MG63 (cell line): ENCODE data around the gene ACKR3. TPM values are rescaled to one million over a fixed set of nuclear protein-coding genes. Genes with fewer than 3 reads are reported as not detected.
A peak's percentile ranks its signal among the peaks of the same experiment; 100 is the strongest.

Experiments
- DNase-seq: peaks from one replicate; pipeline ENCODE4 v3.0.0-alpha.2; 2020
- H3K27me3 ChIP-seq: fragments of 250-450 bp; sonication (Bioruptor Pico); 2 replicates; pipeline ENCODE4 v1.5.1; 2020; ENCODE audit warnings: mild to moderate bottlenecking, moderate library complexity
- H3K36me3 ChIP-seq: fragments of 250-450 bp; sonication (Bioruptor Pico); 2 replicates; pipeline ENCODE4 v1.5.1; 2020; ENCODE audit warnings: mild to moderate bottlenecking, moderate library complexity
- H3K4me3 ChIP-seq: fragments of 250-450 bp; sonication (Bioruptor Pico); 2 replicates; pipeline ENCODE4 v1.5.1; 2020; ENCODE audit warnings: mild to moderate bottlenecking, moderate library complexity
- H3K9me3 ChIP-seq: fragments of 250-450 bp; sonication (Bioruptor Pico); 2 replicates; pipeline ENCODE4 v1.5.1; 2020; ENCODE audit warnings: mild to moderate bottlenecking, moderate library complexity
- total RNA-seq: library from RNA; depleted of rRNA; stranded (reverse); fragments of >200 nt; shearing (Covaris generic); gene quantifications from 2 replicates; pipeline ENCODE4 v1.2.3, GENCODE V29; 2014; ENCODE audit warnings: low replicate concordance

Gene ACKR3
- total RNA-seq, 1 experiment from 2014 or later, result 19.0 TPM

GRCh38 chr2:236607471-236608187 lies 38.0 kb downstream of the ACKR3 start:
- H3K36me3 ChIP-seq, result no peaks in the 10 kb centered on the region
- no peaks in the 10 kb centered on the region for H3K27me3 ChIP-seq
- no peak overlapping the region for H3K4me3 ChIP-seq
- peak; percentile 8 for DNase-seq
- no peaks in the 10 kb centered on the region for H3K9me3 ChIP-seq

GRCh38 chr2:236608188-236608525 lies 38.5 kb downstream of the ACKR3 start:
- Histone ChIP-seq H3K27me3 (no peaks in the 10 kb centered on the region), H3K4me3 (no peak overlapping the region), H3K9me3 (no peaks in the 10 kb centered on the region), H3K36me3 (no peaks in the 10 kb centered on the region)
- no peak for DNase-seq

- H3K36me3 ChIP-seq, result no peaks in the 10 kb centered on the region
- no peaks in the 10 kb centered on the region for H3K27me3 ChIP-seq
- DNase-seq, result no peak
- H3K9me3 ChIP-seq, result no peaks in the 10 kb centered on the region
- H3K4me3 ChIP-seq, result no peak overlapping the region
These were observed 39.1 kb downstream of the ACKR3 start for GRCh38 chr2:236608710-236609109.

- no peaks in the 10 kb centered on the region for H3K27me3 ChIP-seq
- H3K9me3 ChIP-seq, result no peaks in the 10 kb centered on the region
- no peaks in the 10 kb centered on the region for H3K36me3 ChIP-seq
- H3K4me3 ChIP-seq, result no peak overlapping the region
- peak; percentile 26 for DNase-seq
These were observed 41.6 kb downstream of the ACKR3 start for GRCh38 chr2:236610991-236611821.

- no peak for DNase-seq
- H3K36me3 ChIP-seq, result no peaks in the 10 kb centered on the region
- no peak overlapping the region for H3K4me3 ChIP-seq
- no peaks in the 10 kb centered on the region for H3K9me3 ChIP-seq
- H3K27me3 ChIP-seq, result no peaks in the 10 kb centered on the region
These were observed 43.1 kb downstream of the ACKR3 start for GRCh38 chr2:236612737-236613136.

GRCh38 chr2:236613612-236614011 lies 44.0 kb downstream of the ACKR3 start:
- Histone ChIP-seq H3K36me3 (no peaks in the 10 kb centered on the region), H3K27me3 (no peaks in the 10 kb centered on the region), H3K4me3 (no peak overlapping the region), H3K9me3 (no peaks in the 10 kb centered on the region)
- DNase-seq, result no peak

- H3K27me3 ChIP-seq, result no peaks in the 10 kb centered on the region
- H3K9me3 ChIP-seq, result no peaks in the 10 kb centered on the region
- no peaks in the 10 kb centered on the region for H3K36me3 ChIP-seq
- no peak overlapping the region for H3K4me3 ChIP-seq
- DNase-seq, result no peak
These were observed 44.9 kb downstream of the ACKR3 start for GRCh38 chr2:236614551-236614950.

GRCh38 chr2:236616031-236616430 lies 46.4 kb downstream of the ACKR3 start:
- Histone ChIP-seq H3K27me3 (no peaks in the 10 kb centered on the region; the same call in 1 of the 2 replicates), H3K36me3 (no peaks in the 10 kb centered on the region), H3K9me3 (no peaks in the 10 kb centered on the region), H3K4me3 (no peak overlapping the region)
- DNase-seq, result no peak

GRCh38 chr2:236616624-236617023 lies 47.0 kb downstream of the ACKR3 start:
- DNase-seq, result no peak
- Histone ChIP-seq H3K27me3 (no peaks in the 10 kb centered on the region; the same call in 1 of the 2 replicates), H3K4me3 (no peak overlapping the region), H3K9me3 (no peaks in the 10 kb centered on the region), H3K36me3 (no peaks in the 10 kb centered on the region)

GRCh38 chr2:236617221-236617737 lies 47.7 kb downstream of the ACKR3 start:
- H3K36me3 ChIP-seq, result no peaks in the 10 kb centered on the region
- no peak for DNase-seq
- no peaks in the 10 kb centered on the region for H3K9me3 ChIP-seq
- H3K4me3 ChIP-seq, result no peak overlapping the region
- H3K27me3 ChIP-seq, result no peaks in the 10 kb centered on the region; the same call in 1 of the 2 replicates

GRCh38 chr2:236617796-236618195 lies 48.2 kb downstream of the ACKR3 start:
- H3K27me3 ChIP-seq, result no peaks in the 10 kb centered on the region; the same call in 1 of the 2 replicates
- no peaks in the 10 kb centered on the region for H3K9me3 ChIP-seq
- H3K36me3 ChIP-seq, result no peaks in the 10 kb centered on the region
- no peak overlapping the region for H3K4me3 ChIP-seq
- no peak for DNase-seq

GRCh38 chr2:236618370-236618769 lies 48.7 kb downstream of the ACKR3 start:
- DNase-seq, result no peak
- no peak overlapping the region for H3K4me3 ChIP-seq
- no peaks in the 10 kb centered on the region for H3K9me3 ChIP-seq
- no peaks in the 10 kb centered on the region; the same call in 1 of the 2 replicates for H3K27me3 ChIP-seq
- H3K36me3 ChIP-seq, result no peaks in the 10 kb centered on the region

- Histone ChIP-seq H3K27me3 (no peaks in the 10 kb centered on the region; the same call in 1 of the 2 replicates), H3K36me3 (no peaks in the 10 kb centered on the region), H3K4me3 (no peak overlapping the region), H3K9me3 (no peaks in the 10 kb centered on the region)
- DNase-seq, result no peak
These were observed 50.4 kb downstream of the ACKR3 start for GRCh38 chr2:236619910-236620612.

- Histone ChIP-seq H3K27me3 (no peaks in the 10 kb centered on the region; the same call in 1 of the 2 replicates), H3K4me3 (no peak overlapping the region), H3K36me3 (no peaks in the 10 kb centered on the region), H3K9me3 (no peaks in the 10 kb centered on the region)
- DNase-seq, result no peak
These were observed 52.2 kb downstream of the ACKR3 start for GRCh38 chr2:236621786-236622185.

- Histone ChIP-seq H3K4me3 (no peak overlapping the region), H3K9me3 (no peaks in the 10 kb centered on the region), H3K36me3 (no peaks in the 10 kb centered on the region), H3K27me3 (no peaks in the 10 kb centered on the region; the same call in 1 of the 2 replicates)
- DNase-seq, result no peak
These were observed 52.6 kb downstream of the ACKR3 start for GRCh38 chr2:236622201-236622600.

- Histone ChIP-seq H3K4me3 (no peak overlapping the region), H3K36me3 (no peaks in the 10 kb centered on the region), H3K9me3 (no peaks in the 10 kb centered on the region), H3K27me3 (no peaks in the 10 kb centered on the region; the same call in 1 of the 2 replicates)
- no peak for DNase-seq
These were observed 53.0 kb downstream of the ACKR3 start for GRCh38 chr2:236622660-236623059.

GRCh38 chr2:236623816-236624215 lies 54.2 kb downstream of the ACKR3 start:
- Histone ChIP-seq H3K9me3 (no peaks in the 10 kb centered on the region), H3K36me3 (no peaks in the 10 kb centered on the region), H3K27me3 (no peaks in the 10 kb centered on the region; the same call in 1 of the 2 replicates), H3K4me3 (no peak overlapping the region)
- DNase-seq, result no peak
